GM21367 (cell line): ENCODE measurements around the gene STIM2.
"Not testable (repeated sequence)": the region's sequence is repeated elsewhere in the genome, so short reads cannot be mapped to it uniquely, and the experiment has no call there.

ENCODE experiments used
- ATAC-seq: cut with Tn5 transposase; IDR thresholded peaks from one replicate; pipeline ENCODE4 v1.9.1; 2021; ENCODE audit not compliant: unreplicated experiment

STIM2 gene

GRCh38 chr4:26860157-26860921, at the start of gene STIM2:
Gene STIM2, plus strand, starts transcription at chr4:26860841.
- ATAC-seq = peak; percentile 65

- not testable (repeated sequence) for ATAC-seq
These were observed 49.1 kb upstream of the STIM2 start for GRCh38 chr4:26811571-26811970.

GRCh38 chr4:26812049-26812714, 48.5 kb upstream of the STIM2 start:
- no peak for ATAC-seq

- ATAC-seq = no peak
These were observed 46.9 kb upstream of the STIM2 start for GRCh38 chr4:26813698-26814097.

- no peak for ATAC-seq
These were observed 45.4 kb upstream of the STIM2 start for GRCh38 chr4:26815199-26815598.

GRCh38 chr4:26815706-26816105, 44.9 kb upstream of the STIM2 start:
- no peak for ATAC-seq

- ATAC-seq = no peak
These were observed 41.6 kb upstream of the STIM2 start for GRCh38 chr4:26819026-26819425.

GRCh38 chr4:26819478-26820095, 41.1 kb upstream of the STIM2 start:
- ATAC-seq = no peak

- ATAC-seq = no peak
These were observed 40.3 kb upstream of the STIM2 start for GRCh38 chr4:26820346-26820745.

GRCh38 chr4:26821031-26821430, 39.6 kb upstream of the STIM2 start:
- no peak for ATAC-seq

GRCh38 chr4:26821677-26822503, 38.8 kb upstream of the STIM2 start:
- ATAC-seq = no peak

- peak; percentile 59 for ATAC-seq
These were observed 38.1 kb upstream of the STIM2 start for GRCh38 chr4:26822546-26822945.

GRCh38 chr4:26822974-26823373, 37.7 kb upstream of the STIM2 start:
- not testable (repeated sequence) for ATAC-seq

- ATAC-seq = no peak
These were observed 37.1 kb upstream of the STIM2 start for GRCh38 chr4:26823583-26823982.

GRCh38 chr4:26824667-26825066, 36.0 kb upstream of the STIM2 start:
- no peak for ATAC-seq

GRCh38 chr4:26826721-26827120, 33.9 kb upstream of the STIM2 start:
- peak; percentile 82 for ATAC-seq

- ATAC-seq = not testable (repeated sequence)
These were observed 33.3 kb upstream of the STIM2 start for GRCh38 chr4:26827336-26827735.

- ATAC-seq = no peak
These were observed 32.8 kb upstream of the STIM2 start for GRCh38 chr4:26827798-26828197.

- no peak for ATAC-seq
These were observed 31.6 kb upstream of the STIM2 start for GRCh38 chr4:26829018-26829417.

GRCh38 chr4:26830033-26830432, 30.6 kb upstream of the STIM2 start:
- no peak for ATAC-seq

GRCh38 chr4:26830701-26831100, 29.9 kb upstream of the STIM2 start:
- ATAC-seq = no peak
